Measurements from ENCODE around the gene AREG. TPM values are rescaled to one million over a fixed set of nuclear protein-coding genes. Genes with fewer than 3 reads are reported as not detected.

AREG gene
- total RNA-seq, 1 experiment from 2014 or later = 0.33 TPM

- H3K9me3 Mint-ChIP-seq = no peaks in the 10 kb centered on the region
- DNase-seq (ENCODE audit: low spot score) (no peak), ATAC-seq (no peak)
- CTCF ChIA-PET = no interaction called here
- no peaks in the 10 kb centered on the region; the same call in none of the 2 replicates for H3K27me3 Mint-ChIP-seq (ENCODE audit: low read depth)
- no peak overlapping the region for H3K27ac Mint-ChIP-seq
- no peak for TF ChIP-seq USF1 (CRISPR knock-in tag; IDR thresholded peaks at IDR 0.05)
- TF ChIP-seq PRRX2 (CRISPR knock-in tag; IDR thresholded peaks at IDR 0.05) = no peak
- no peak for TF ChIP-seq HMGXB4 (CRISPR knock-in tag; IDR thresholded peaks at IDR 0.05)
- no peak for TF ChIP-seq PRDM15 (CRISPR knock-in tag; IDR thresholded peaks at IDR 0.05)
- no peak for TF ChIP-seq NR3C1 (CRISPR knock-in tag; conservative IDR thresholded peaks at IDR 0.05; ENCODE audit: low read depth)
- no peak for TF ChIP-seq TEAD1 (CRISPR knock-in tag; IDR thresholded peaks at IDR 0.05)
- TF ChIP-seq SOX15 (CRISPR knock-in tag; IDR thresholded peaks at IDR 0.05) = no peak
- no peak for TF ChIP-seq E2F1 (CRISPR knock-in tag; IDR thresholded peaks at IDR 0.05)
- TF ChIP-seq NR2C2 (CRISPR knock-in tag; IDR thresholded peaks at IDR 0.05) = no peak
- TF ChIP-seq ETV6 (CRISPR knock-in tag; IDR thresholded peaks at IDR 0.05) = no peak
- TF ChIP-seq ARID4B (CRISPR knock-in tag; IDR thresholded peaks at IDR 0.05; ENCODE audit: borderline replicate concordance) = no peak
- TF ChIP-seq MXD4 (CRISPR knock-in tag; IDR thresholded peaks at IDR 0.05; ENCODE audit: borderline replicate concordance) = no peak
- TF ChIP-seq USF2 (CRISPR knock-in tag; IDR thresholded peaks at IDR 0.05) = no peak
- no peak for TF ChIP-seq FOXP1 (CRISPR knock-in tag; IDR thresholded peaks at IDR 0.05; ENCODE audit: borderline replicate concordance)
- H3K4me3 Mint-ChIP-seq = no peak overlapping the region
- no peaks in the 10 kb centered on the region for H3K36me3 Mint-ChIP-seq
- H3K4me1 Mint-ChIP-seq = peaks cover 7% of the 10 kb centered on the region
- POLR2A ChIA-PET = no interaction called here
Observed at GRCh38 chr4:74474345-74475090, 29.6 kb downstream of the AREG start.

Data from WTC11 (cell line).